HG02759 (cell line): ENCODE results near the gene ISG15.
A peak's percentile ranks its signal among the peaks of the same experiment; 100 is the strongest.
"Not testable (repeated sequence)": the region's sequence is repeated elsewhere in the genome, so short reads cannot be mapped to it uniquely, and the experiment has no call there.

Source experiments
- ATAC-seq: cut with Tn5 transposase; IDR thresholded peaks from one replicate; pipeline ENCODE4 v1.9.1; 2021; ENCODE audit warnings: mild to moderate bottlenecking, moderate library complexity; ENCODE audit not compliant: unreplicated experiment

The ISG15 gene

GRCh38 chr1:1024771-1025699, 11.7 kb downstream of the ISG15 start:
- ATAC-seq, result no peak

DNA sequence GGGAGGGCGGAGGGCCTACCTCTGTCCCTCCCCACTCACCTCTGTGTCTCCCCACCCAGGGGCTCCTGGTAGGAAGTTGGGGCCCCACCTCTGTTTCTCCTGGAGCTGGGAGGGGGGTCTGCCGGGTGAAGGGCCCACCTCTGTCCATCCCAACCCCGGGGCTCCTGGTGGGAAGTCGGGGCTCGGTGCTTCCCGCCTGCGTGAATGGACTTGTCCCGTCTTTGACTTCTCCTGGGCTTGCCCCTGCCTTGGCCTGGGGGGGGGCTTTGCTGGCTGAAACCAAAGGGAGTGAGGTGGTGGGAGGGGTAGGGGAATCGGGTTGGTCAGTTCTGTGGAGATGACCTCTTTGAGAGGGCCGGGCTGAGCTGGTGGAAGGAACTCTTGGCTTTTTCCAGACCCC, 12.4 kb downstream of the ISG15 start:
- no peak for ATAC-seq

DNA sequence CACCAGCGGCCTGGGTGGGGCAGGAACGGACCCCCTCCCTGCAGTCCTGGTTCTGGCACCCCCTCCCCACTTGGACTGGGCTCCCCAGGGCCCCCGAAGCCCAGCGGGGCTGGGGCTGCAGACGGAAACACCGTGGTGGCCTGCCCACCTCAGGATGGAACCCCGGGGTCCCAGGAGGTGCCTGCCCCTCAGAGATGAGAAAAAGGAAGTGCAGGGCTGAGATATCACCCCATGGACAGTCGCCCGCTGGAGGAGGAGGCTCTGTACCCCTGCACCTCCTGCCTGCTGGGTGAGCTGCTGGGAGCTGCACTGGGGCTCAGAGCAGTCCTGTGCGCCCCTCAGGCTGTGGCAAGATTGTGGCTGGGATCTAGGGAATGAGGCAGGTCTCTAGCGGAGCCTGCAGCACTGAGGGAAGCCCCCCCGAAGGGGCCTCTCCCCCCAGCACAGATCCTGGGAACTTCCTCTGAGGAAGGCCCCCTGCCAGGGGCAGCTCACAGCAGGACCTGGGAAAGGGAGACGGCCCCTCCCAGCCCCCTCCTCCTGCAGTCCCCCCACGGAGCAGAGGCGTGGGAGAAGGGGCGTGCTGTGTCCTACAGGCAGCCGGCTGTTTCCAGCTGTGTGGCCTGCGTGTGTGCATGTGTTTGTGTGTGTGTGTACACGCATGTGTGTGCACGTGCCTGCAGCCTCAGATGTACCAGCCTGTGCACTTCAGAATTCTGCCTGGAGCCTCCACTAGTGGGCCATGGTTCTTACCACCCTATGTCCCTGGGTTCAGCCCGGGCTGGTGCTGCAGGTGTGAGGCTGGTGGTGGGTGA, 13.5 kb downstream of the ISG15 start:
- ATAC-seq, result no peak

- ATAC-seq, result no peak
Measured at GRCh38 chr1:1027791-1028190, 14.5 kb downstream of the ISG15 start.

GRCh38 chr1:1030867-1031658, 17.8 kb downstream of the ISG15 start:
- ATAC-seq, result not testable (repeated sequence)

DNA sequence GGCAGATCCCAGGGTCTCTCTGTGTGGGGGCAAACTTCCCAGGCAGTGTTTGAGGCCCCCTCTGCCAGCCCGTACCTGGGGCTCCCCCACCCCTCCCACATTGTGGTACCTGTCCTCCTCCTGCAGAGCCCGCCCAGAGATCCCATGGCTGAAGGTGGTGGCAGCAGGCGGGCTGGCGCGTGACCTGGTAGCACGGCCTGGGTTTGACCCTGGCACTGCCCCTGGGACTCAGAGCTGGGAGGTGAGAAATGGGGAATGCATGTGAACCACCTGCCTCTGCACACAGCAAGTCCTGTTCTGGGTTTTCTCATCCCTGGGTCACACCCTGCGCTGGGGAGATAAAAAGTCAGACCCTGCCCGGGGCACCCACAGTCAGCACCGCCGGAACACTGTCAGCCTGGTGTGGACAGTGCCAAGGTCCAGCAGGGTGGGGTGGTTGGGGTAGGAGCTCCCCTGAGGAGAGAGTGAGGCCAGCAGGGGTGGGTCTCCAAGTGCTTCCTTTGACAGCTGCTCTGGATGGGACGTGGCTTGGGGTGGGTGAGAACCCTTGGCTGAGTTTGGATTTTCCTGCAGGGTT, 18.4 kb downstream of the ISG15 start:
- no peak for ATAC-seq

DNA sequence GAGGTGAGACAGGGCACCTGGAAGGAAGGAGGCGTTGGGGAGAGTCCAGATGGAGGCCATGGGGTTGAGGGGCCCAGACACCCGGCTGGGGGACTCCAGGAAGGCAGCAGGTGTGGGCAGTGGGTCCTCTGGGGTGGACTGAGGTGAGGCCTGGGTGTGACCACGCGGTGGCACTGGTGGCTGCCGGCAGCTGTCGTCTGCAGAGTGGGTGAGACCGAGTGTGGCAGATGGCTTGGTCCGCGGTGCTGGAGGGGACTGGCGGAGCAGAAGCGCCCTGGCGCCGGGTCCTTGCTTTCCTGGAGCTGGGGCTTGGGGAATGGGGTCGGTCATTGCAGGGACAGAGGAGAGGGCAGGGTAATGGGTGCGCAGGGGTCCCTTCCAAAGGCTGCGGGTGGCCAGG, 19.1 kb downstream of the ISG15 start:
- peak; percentile 2 for ATAC-seq

DNA sequence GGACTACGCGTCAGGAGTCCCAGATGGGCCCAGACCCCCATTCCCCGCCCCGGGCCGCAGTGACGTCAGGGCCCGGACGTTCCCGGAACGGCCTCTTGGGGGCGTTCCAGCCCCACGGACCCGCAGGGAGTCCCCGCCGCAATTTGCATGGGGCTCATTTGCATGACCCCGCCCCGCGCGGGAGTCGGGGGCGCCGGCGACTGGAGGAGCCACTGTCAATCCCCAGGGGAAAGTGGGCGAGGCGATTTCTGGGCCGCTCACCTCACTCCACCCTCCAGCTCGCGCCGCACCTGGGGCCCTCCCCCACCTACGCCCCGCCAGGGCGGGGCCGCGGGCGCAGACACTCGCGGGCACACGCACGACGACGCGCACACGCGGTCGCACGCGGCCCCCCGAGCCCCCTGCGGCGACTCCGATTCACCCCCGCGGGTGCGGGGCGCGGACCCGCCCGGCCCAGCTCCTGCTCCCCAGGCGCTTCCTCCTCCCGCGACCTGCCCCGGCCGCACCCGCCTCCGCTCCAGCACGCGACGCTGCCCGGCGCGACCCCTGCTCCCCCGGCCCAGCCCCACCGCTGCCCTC, 19.8 kb downstream of the ISG15 start:
- peak; percentile 85 for ATAC-seq

DNA sequence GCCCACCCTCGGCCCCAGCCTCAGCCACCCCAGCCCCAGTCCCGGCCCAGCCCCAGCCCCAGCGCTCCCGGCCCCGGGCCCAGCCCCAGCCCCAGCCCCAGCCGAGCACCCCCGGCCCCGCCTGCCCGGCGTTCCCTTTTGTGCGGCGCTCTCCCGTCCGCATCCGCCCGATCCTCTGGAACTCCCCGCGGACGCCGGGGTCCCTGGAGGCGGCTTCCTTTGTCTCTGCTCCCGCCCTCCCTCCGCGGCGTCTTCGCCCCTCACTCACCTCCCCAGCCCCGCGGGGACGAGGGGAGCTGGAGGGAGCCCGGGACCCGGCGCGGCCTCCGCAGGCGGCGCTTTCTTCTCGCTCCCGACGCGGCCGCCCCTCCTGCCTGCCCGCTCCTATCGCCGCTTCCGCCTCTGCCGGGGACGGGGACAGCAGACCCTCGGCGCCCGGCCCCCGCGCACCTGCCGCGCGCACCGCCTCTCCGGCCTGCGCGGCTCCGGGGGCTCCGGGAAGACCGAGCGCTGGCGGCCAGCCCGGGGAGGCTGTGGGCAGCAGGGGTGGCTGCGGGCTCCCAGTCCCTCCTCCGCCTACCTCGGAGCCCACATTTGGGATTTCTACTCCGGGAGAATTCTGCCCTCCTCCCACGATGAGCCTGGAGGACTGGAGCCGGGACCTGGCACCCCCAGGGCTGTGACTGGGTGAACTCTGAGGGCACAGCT, 20.6 kb downstream of the ISG15 start:
- no peak for ATAC-seq

- ATAC-seq, result no peak
Measured at GRCh38 chr1:1034439-1034781, 21.1 kb downstream of the ISG15 start.

GRCh38 chr1:1035291-1035943, 22.1 kb downstream of the ISG15 start:
- no peak for ATAC-seq

GRCh38 chr1:1037366-1038327, 24.4 kb downstream of the ISG15 start:
- no peak for ATAC-seq

DNA sequence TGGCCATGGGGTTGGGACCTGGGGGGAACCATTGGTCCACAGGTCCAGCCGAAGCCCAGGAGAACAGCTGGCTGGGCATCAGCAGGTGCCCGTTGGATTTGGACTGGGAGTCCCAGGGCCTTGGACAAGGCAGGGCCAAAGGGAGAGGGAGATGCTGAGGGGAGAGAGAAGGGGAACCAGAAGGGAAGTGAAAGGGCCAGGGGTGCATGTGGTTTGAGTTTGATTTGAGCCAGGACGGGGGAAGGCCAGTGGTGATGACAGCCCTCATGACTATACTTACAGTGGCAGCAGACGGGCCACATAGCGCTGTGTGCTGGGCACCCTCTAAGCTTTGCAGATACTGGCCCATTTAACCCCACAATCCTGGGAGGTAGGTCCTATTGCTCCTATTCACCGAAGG, 25.4 kb downstream of the ISG15 start:
- peak; percentile 52 for ATAC-seq

GRCh38 chr1:1039145-1039910, 26.0 kb downstream of the ISG15 start:
- ATAC-seq, result no peak

DNA sequence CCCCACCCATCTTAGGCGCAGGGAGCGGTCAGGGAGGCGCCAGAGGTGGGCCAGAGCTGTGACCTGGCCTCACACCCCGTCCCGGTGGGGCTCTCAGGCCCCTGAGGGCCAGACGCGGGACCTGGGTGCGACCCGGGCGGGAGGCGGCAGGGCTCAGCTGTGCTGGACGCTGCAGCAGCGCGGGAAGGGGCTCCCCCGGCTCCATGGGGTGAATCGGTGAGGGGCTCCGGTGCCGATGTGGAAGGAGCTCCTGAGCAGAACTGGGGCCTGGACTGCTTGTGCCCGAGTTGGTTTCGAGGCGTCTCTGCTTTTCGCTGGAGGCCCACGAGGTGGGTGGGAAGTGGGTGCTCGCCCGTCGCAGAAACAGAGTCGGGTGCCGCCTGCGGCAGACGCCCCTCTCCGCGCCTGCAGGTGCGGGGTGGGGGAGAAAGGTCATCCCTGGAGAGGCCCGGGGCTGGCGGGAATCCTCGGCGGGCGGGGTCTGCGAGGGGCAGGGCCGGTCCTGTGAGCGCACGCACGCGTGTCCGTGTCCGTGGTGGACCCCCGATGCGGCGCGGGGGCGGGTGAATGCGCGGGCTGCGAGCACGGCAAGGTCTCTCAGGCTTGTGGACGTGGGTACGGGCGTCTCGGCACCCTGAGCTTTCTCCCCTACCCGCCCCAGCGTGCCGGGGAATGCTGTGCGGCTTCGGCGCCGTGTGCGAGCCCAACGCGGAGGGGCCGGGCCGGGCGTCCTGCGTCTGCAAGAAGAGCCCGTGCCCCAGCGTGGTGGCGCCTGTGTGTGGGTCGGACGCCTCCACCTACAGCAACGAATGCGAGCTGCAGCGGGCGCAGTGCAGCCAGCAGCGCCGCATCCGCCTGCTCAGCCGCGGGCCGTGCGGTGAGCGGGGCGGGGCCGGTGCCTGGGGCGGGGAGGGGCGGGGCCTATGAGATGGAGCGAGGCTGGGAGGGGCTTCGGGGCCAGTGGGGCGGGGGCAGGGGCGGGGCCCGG, 27.0 kb downstream of the ISG15 start:
- peak; percentile 44 for ATAC-seq

DNA sequence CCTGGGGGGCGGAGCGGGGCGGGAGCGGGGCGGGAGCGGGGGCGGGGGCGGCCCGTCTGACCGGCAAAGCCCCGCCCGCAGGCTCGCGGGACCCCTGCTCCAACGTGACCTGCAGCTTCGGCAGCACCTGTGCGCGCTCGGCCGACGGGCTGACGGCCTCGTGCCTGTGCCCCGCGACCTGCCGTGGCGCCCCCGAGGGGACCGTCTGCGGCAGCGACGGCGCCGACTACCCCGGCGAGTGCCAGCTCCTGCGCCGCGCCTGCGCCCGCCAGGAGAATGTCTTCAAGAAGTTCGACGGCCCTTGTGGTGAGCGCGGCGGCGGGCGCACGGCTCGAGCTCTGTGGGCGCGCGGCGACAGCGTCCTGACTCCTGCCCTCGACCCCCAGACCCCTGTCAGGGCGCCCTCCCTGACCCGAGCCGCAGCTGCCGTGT, 27.8 kb downstream of the ISG15 start:
- peak; percentile 7 for ATAC-seq
